ENCODE results near the gene ZFX.

DNA sequence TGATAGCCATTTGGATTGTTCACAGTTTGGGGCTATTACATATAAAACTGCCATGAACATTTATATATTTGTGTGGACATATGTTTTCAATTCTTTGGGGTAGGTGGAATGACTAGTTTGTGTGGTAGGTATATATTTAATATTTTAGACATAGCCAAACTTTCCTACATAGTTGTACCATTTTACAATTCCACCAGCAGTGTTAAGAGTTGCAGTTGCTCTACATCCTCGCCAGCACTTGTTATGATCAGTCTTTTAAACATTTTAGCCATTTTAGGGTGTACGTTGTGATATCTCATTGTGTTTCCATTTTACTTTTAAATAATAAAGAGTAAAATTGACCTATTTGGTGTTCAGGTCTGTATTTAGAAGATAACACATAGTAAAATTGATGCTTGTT, 76.6 kb downstream of the ZFX start:
- TF ChIP-seq, protein P1, sequence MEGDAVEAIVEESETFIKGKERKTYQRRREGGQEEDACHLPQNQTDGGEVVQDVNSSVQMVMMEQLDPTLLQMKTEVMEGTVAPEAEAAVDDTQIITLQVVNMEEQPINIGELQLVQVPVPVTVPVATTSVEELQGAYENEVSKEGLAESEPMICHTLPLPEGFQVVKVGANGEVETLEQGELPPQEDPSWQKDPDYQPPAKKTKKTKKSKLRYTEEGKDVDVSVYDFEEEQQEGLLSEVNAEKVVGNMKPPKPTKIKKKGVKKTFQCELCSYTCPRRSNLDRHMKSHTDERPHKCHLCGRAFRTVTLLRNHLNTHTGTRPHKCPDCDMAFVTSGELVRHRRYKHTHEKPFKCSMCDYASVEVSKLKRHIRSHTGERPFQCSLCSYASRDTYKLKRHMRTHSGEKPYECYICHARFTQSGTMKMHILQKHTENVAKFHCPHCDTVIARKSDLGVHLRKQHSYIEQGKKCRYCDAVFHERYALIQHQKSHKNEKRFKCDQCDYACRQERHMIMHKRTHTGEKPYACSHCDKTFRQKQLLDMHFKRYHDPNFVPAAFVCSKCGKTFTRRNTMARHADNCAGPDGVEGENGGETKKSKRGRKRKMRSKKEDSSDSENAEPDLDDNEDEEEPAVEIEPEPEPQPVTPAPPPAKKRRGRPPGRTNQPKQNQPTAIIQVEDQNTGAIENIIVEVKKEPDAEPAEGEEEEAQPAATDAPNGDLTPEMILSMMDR (IDR thresholded peaks at IDR 0.05): no peak
- TF ChIP-seq POLR2A (IDR thresholded peaks at IDR 0.05): no peak

All from adrenal gland (tissue), 5 donors.